OCI-LY1 (cell line): ENCODE results near the gene SLC4A2.

ENCODE experiments used
- EZH2 ChIP-seq: fragments of 200-600 bp; sonication (generic), shearing (Covaris generic); IDR thresholded peaks from 2 replicates; pipeline ENCODE4 v1.8.0; 2017; ENCODE audit warnings: borderline replicate concordance, mixed run types, mild to moderate bottlenecking, antibody characterized with exemption, low read length, moderate library complexity, mixed read lengths
- TF ChIP-seq, protein P1 (sequence below): fragments of 200-600 bp; sonication (generic), shearing (Covaris generic); IDR thresholded peaks from 2 replicates; pipeline ENCODE4 v1.5.1; 2017; ENCODE audit warnings: mild to moderate bottlenecking, antibody characterized with exemption, low read length, moderate library complexity, mixed read lengths

GRCh38 chr7:151060113-151060415 lies 675 bp downstream of the SLC4A2 start:
- TF ChIP-seq, protein P1, sequence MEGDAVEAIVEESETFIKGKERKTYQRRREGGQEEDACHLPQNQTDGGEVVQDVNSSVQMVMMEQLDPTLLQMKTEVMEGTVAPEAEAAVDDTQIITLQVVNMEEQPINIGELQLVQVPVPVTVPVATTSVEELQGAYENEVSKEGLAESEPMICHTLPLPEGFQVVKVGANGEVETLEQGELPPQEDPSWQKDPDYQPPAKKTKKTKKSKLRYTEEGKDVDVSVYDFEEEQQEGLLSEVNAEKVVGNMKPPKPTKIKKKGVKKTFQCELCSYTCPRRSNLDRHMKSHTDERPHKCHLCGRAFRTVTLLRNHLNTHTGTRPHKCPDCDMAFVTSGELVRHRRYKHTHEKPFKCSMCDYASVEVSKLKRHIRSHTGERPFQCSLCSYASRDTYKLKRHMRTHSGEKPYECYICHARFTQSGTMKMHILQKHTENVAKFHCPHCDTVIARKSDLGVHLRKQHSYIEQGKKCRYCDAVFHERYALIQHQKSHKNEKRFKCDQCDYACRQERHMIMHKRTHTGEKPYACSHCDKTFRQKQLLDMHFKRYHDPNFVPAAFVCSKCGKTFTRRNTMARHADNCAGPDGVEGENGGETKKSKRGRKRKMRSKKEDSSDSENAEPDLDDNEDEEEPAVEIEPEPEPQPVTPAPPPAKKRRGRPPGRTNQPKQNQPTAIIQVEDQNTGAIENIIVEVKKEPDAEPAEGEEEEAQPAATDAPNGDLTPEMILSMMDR, result no peak
- no peak for TF ChIP-seq EZH2
